NCI-H345 (cell line): ENCODE data around the gene SUV39H2.
"Not testable (repeated sequence)": the region's sequence is repeated elsewhere in the genome, so short reads cannot be mapped to it uniquely, and the experiment has no call there.

Experiments
- DNase-seq: peaks from one replicate; lab custom pipeline; 2025; lab: John Stamatoyannopoulos, UW

SUV39H2 gene

GRCh38 chr10:14938971-14939370 is 60.3 kb downstream of the SUV39H2 start:
- DNase-seq, result not testable (repeated sequence)

- not testable (repeated sequence) for DNase-seq
Observed at GRCh38 chr10:14942147-14942949, 63.7 kb downstream of the SUV39H2 start.

GRCh38 chr10:14942950-14943338 is 64.3 kb downstream of the SUV39H2 start:
- DNase-seq, result not testable (repeated sequence)

- no peak for DNase-seq
Observed at GRCh38 chr10:14945108-14945507, 66.4 kb downstream of the SUV39H2 start.

GRCh38 chr10:14947268-14947667 is 68.6 kb downstream of the SUV39H2 start:
- DNase-seq, result no peak

GRCh38 chr10:14949291-14949690 is 70.6 kb downstream of the SUV39H2 start:
- no peak for DNase-seq

GRCh38 chr10:14952851-14953423 is 74.3 kb downstream of the SUV39H2 start:
- DNase-seq, result no peak

GRCh38 chr10:14953424-14954000 is 74.8 kb downstream of the SUV39H2 start:
- no peak for DNase-seq
